NCI-H146 (cell line): ENCODE measurements around the gene NR4A2.

Experiments used
- DNase-seq: peaks from one replicate; lab custom pipeline; 2025; lab: John Stamatoyannopoulos, UW

NR4A2 gene

DNA sequence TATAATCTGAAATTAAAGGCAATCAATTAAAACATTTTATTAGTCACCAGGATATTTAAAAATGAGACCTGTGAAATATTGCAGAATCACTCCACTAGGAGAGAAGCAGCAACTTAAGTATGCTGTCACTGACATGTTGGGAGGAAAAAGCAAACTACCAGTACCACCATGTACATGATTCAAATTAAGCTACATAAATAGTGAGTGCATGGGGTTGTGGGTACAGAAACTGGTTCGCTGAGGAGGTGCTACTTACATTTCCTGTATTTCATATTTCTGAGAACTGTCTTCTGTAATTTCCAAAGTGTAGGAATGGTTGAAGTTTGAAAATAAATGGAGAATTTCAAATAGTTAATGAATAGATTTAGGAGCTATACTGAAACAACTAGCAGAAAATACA, 7.9 kb upstream of the NR4A2 start:
- DNase-seq: no peak

DNA sequence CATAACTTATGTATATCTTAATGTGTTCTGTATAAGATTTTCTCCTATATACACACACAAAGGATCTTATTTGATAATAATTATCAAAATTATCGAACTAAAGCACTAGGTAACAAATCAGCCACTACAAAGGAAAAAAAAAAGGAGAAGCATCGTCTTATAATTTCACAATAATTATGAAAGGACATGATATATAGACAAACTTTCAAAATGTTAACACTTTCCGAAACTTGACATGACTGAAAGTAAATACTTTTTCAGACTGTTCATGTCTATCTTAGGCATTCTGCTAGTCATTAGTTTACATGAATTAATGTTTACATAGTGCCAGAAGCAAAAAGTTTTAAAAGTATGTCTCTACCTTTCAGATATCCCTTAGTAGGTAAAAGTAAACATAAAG, 7.3 kb upstream of the NR4A2 start:
- no peak for DNase-seq

DNA sequence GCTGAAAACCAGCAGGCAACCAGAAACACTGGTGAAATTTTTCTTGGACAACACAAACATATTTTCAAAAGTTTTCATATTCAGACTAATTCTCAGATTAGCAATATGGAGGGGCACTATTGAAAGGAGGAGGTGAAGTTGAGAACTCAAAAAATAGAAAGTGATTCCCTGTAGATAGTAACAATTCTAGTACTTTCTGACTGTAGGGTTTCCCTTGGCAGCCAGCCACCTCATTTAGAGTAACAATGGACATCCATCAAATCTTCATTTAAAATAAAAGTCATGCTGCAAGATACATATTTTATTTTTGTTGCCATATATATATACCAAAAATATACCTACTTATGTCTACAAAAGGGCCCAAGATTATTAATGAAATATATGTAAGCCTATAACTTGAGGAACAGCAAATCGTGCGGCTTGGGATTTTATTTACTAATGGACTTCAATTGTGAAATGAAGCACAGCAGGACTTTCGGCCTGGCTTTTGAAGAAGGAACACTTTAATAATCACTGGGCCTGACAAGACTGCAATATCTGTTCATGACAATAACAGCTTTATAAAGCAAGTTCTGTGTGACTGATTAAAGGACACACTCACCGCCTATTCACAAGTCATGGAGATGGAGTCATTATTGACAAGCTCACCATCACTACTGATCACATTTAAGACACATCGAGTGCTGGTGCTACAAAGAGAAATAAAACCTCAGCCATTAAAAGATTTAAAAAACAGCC, 6.8 kb upstream of the NR4A2 start:
- DNase-seq: peak; percentile 46

DNA sequence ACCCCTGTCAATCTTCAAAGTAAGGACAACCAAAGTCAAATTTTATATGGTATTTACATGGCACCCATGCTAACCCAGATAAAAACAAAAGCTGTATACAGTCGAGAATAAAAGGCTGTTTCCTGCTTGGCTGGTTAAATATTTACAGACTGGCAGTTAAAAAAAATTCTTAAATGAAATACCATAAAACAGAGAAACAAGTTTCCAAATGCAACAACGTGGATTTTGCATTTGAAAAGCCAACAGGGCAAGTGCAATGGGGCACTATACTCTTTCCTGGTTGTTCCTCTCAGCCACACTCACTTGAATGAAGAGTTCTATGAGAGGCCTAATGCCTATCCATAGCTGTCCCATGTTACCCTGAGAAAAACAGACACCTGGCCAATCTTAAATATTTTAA, 6.1 kb upstream of the NR4A2 start:
- peak; percentile 5 for DNase-seq

DNA sequence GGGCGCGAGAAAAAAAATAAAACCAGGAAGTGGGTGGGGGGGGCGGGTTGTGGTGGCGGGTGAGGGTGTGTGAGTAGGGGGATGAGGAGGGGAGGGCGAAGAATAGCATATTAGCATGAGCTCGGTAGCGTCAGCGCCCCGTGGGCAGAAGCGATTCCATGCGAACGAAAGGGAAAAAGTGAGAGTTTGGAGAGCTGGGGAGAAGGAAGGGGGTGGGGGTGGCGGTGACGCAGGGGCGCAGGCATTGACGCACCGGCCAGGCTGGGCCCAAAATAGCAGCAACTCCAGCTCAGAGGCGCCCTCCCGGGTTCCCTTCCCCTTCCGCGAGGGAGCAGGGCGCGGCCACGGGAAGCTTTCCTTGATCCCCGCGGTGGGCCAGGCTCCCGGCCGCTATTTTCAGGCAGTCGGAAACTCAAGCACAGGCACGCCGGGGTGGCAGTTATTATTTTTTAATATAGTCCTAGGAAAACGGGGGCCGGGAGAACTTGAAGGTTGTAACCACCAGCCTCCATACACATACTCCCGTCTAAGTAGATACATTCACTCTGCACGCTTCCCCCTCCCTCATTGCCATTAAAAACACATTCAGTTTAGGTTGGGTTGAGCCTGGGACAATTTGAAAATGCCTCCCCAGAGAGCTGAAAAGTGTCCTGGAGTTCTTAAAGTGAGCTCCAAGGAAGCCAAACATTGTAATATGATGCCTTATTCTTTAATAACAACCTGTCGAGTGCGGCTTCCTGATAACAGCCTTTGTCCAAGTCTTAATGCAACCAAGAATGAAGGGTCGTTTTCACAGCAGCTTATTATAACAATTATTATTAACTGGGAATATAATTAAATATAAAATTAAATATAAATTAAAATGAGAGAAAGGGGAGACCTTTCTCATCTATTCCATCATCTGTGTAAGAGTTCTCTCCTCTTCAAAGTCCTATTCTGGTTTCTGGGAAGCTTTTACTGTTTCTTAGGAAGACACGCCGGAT, 2.3 kb upstream of the NR4A2 start:
- DNase-seq: peak; percentile 85

DNA sequence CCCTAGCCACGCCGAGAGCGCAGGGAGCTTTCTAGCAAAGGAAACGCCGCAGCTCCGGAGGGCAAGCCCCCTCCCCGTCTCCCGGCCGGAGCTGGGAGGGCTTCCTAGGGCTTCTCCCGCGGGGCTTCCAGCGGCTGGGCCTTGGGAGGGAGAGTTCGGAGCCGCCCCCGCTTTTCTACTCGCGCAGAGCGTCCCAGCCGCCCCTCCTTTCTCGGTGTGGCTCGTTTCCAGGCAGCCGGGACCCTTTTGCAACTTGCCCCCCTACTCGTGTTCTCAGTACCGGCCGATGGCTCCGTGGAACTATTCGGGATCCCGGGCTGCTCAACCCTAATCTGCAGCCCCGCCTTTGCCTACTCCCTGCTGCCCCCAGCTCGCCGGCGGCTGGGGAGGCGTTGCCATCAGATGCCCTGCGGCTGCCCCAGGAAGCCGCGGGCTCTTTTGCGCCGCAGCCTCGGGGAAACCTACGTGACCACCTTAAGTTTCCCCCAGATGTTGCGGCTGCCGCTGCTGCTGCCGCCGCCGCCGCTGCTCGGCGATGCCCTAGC, 1.5 kb upstream of the NR4A2 start:
- peak; percentile 85 for DNase-seq

DNA sequence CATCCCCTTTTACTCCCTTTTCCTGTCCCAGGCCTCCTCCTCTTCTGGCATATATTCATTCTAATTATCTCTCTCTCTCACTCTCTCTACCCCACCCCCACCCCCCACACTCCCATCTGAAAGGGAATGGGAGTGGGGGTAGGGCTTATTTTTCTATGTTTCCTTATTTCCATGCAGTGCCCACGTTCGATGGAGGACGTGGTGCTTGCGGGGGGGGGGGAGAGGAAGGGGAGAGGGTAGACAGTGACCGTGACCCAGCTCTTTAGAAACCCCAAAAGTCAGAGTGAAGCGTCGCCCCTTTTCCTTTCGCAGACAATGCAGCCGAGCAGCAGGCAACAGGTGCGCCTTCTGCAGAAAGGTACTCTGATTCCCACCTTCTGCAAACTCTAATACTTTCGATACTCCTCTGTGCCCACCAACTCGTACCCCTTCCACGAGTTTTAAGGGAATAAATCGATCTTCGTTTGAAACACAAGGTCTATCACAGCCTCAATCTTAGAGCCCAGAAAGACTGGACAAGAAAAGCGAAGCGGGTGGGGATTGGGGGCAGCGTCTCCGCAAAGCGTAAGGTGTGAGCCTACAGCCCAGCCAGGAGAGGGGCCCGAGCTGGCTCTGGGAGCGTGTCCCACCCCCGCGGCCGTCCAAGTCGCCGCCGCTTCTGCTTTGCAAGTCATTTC, 891 bp upstream of the NR4A2 start:
- peak; percentile 51 for DNase-seq

DNA sequence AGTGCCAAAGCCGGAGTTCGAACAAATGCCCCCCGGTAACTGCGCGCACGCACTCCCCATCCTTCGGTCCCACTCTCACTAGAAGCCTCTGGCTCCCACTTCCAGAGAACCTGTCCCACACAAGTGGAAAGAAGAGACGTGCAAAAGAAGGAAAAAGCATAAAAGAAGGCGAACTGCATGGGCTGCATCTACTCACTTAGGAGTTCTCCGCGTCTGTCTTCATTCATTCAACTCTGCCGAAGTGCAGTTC, 312 bp downstream of the NR4A2 start:
- no peak for DNase-seq

DNA sequence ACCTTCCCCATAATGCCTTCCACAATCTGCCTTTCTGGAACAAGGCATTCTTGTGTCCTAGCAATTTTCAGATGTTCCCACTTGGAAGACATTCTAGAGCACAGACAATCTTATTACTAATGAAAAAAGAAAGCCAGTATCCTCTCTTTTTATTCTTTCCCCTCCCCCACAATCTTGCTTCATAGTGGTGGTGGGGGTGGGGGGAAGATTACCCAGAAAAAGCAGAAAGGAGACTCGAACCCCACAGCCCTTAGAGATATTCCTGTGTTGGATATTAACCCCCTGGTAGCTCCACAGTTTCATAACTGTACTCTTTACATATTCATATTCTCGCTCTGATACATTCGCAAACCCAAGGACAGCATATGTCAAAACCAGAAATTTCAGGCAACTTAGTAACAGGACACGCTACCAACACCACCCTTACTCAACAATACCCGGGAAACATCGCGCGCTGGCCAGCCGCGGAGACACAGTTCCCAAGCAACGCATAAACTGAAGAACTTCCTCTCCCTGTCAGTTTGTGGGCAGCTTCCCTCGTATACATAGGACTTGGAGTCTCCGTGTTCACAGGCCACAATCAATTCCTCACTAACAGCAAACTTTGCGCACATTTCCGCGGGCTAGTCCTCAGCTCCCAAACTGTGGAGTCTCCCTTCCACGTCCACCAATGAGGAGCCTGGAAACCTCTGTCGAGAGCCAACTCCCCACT, 793 bp downstream of the NR4A2 start:
- peak; percentile 53 for DNase-seq

DNA sequence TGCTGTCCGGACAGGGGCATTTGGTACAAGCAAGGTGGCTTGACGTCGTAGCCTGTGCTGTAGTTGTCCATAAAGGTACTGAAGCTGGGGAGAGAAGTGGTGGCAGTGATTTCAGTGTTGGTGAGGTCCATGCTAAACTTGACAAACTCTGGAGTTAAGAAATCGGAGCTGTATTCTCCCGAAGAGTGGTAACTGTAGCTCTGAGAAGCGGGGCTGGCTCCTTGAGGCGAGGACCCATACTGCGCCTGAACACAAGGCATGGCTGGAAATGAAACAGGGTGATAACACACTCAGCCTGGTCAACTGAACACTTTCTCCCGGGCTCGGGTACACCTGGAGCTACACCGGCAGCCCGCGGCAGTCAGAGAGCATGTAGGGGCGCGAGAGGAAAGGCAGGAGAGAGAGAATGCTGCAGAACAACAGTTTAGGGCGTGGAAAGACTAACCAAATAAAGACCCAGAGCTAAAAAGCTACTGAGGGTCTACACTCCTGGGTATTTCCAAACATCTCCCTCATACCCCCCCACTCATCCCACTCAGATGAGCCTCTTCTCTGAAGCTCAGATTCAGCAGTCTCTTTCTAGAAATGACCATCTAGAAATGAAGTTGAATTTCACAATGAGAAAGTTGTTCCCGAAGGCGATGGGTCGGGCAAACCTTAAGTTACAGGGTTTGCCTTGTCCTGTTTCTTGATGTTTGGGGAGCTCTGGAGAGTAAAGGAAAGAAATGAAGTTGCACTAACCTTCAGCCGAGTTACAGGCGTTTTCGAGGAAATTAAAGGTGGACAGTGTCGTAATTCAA, 2.4 kb downstream of the NR4A2 start:
- no peak for DNase-seq

DNA sequence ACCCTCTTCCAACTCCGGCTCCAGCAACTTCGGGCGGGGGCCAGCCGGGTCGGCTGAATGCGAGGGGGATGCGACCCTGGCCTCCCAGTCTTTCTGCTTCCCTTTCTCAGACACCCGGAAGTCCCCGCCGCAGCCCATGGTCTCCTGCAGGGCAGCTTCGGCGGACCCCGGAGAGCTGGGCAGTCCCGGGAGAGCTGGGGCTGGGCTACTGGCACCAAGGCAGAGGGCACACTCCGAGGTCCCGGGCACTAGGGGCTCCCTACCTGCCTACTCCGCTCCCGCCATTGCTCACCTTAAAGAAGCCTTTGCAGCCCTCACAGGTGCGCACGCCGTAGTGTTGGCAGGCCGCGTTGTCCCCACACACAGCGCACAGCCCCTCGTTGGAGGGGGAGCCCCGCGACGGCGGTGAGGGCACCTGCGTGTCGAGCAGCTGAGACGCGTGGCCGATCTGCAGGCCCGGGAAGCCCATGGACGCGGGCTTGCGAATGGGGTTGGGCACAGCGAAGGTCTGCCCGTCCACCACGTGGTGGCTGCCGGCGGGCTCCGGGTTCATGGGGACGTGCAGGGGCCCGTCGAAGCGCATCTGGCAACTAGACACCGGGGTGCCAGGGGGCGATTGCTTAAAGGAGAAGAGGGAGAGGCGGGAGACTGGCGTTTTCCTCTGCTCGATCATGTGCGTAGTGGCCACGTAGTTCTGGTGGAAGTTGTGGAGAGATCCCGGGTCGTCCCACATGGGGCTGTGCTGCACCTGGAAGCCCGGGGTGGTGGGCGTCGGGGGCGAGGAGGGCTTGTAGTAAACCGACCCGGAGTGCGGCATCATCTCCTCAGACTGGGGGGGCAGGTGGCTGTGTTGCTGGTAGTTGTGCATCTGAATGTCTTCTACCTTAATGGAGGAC, 3.2 kb downstream of the NR4A2 start:
- no peak for DNase-seq

DNA sequence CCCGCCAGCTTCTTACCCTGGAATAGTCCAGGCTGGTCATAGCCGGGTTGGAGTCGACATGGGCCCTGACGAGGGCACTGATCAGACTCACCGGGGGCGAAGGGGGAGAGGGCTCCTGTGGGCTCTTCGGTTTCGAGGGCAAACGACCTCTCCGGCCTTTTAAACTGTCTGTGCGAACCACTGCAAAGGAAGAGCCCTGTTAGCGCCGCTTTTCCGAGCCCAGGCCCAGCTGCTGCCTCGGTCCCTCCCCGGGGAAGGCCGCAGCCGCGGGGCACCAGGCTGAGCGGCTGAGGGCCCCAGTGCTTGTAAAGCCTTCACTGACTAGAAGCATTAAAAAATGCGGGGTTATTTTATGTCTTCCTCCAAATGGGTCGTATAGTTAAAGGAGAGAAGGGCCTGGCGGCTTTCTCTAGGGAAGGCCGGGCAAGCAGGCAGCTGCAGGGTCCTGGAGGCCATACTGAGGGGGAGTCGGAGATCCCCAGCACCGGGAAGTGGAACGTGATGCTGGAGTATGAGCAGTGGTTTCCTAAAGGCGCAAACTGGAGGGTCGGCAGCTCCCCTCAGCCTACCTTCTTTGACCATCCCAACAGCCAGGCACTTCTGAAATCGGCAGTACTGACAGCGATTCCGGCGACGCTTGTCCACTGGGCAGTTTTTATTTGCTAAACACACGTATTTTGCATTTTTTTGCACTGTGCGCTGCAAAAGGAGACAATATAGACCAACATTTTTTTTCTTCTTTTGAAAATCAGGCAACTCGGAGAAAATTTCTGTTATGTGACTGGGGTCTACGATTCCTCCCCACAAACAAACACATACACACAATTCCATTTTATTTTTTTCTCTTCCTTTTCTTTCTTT, 4.5 kb downstream of the NR4A2 start:
- no peak for DNase-seq

DNA sequence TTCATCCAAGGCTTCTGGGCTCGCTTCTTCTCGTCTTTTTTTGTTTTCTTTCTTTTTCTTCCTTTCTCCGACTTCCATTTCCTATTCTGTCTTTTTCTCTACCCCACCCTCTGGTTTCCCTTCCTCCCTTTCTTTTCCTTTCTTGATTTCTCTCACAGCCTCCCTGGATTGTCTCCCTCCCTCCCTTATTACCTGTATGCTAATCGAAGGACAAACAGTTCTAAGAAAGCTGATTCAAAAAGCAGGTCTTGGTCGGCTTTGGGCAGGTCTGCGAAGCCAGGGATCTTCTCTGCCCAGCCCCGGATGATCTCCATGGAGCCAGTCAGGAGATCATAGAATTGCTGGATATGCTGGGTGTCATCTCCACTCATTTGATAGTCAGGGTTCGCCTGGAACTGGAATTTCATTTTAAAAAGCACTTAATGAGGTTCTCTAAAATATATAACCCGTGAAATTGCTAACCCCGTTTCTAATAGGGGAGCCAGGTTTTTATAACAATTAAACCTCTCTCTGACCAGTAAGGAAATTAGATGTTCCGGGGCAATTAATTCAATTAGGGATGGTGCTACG, 5.9 kb downstream of the NR4A2 start:
- DNase-seq: no peak

DNA sequence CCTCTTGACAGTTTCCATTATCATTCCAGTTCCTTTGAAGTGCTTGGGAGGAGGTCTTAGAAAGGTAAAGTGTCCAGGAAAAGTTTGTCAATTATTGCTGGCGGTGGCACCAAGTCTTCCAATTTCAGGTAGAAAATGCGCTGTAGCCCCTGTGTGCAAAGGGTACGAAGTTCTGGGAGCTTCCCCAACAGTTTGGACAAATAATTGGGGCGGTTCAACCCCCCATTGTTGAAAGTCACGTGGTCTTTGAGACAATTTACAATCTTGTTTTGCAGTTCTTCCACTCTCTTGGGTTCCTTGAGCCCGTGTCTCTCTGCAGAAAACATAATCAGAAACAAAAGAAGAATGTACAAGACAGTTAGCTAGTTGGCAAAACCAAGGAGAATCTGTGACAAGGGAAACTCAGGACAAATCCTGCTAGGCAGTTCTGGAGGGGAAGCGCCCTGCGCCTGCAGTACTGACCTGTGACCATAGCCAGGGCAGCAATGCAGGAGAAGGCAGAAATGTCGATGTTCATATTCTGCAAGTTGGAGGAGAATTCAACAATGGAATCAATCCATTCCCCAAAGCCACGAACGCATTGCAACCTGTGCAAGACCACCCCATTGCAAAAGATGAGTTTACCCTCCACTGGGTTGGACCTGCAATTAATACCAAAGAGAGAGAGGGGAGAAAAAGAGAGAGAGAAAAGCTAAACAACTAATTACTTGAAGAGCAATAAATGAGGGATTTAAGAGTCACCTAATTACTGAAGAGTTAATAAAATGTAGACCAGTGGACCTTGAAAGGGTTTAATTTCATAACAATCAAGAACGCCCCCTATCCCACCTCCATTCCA, 6.6 kb downstream of the NR4A2 start:
- DNase-seq: no peak

DNA sequence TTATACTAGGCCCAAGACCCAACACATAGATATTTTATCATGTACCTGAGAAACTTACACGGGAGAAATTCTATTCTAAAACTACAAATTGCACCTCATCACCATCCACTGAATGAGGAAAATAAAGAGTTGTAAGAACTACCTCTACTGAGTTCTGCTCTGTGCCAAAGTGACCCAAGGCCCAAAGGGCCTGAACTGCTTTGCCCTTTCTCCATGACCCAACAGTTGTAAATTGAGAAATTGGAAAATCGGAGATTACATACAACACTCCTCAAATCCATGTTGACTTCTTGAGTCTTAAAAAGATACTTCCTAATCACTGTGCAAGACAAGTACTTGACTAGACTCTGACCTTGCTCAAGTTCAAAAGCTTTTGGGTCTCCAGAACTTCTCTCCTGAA, 8.8 kb downstream of the NR4A2 start:
- DNase-seq: no peak

DNA sequence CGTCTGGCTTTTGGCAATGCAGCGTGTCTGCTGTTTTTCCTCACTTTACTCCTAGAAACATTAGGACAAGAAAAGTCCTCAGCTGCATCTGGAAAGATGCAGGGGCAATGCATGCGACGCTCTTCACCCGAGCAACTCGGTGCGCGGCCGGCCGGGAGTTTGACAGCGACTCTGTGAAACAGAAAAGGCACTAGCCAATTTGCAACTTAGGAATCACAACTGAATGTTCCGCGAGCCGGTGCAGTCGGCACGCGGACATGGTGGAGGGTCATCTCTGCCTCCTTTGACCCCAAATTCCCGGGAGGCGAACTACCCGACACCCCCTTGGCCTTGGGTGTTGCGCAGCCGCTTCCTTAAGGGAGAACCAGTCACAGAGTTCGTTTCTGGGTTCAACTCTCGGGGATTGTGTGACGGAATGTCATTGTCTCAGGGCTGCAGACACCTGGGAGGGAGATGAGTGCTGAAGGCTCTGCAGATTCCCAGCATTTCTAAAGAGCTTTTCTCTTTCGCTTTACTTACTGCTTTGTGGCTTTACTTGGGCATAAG, 9.8 kb downstream of the NR4A2 start:
- DNase-seq: no peak

DNA sequence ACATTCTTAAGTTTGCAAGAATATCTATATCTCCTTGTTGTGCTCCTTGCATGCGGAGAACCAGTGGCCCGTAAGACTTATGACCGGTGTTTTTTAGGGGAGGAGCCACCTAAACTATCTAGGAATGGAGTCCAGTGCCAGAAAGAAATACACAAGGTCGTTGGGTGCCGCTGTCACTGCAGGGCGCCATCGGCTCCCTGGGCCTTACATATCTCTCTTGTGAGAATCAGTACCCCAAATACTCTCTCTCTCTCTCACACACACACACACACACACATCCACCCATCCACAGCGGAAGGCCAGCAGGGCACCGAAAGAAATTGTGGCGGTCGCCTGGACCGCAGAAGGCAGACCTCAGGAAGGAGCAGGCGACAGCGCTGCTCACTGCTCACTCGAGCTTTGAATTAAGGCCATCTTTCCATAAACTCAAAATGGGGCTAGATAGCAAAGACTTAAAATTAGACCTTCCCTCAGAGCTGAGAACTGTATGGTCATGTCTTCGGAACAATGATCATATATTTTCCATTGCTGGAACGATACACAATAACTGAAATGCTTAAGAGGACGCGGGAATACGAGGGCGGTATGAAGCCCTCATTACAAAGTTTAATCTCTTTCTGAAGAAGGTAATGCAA, 10.4 kb downstream of the NR4A2 start:
- DNase-seq: no peak
